GM10266 (cell line): ENCODE results near the gene NXT1.

ENCODE experiments used
- DNase-seq: peaks from one replicate; pipeline ENCODE4 v3.0.0; 2012; ENCODE audit errors: extremely low spot score
- TF ChIP-seq, protein P1 (sequence below): IDR thresholded peaks from 2 replicates; pipeline ENCODE4 v1.5.1; 2012; ENCODE audit warnings: mild to moderate bottlenecking, low read depth; ENCODE audit not compliant: control insufficient read depth, insufficient read depth; ENCODE audit errors: missing control alignments

NXT1 gene

DNA sequence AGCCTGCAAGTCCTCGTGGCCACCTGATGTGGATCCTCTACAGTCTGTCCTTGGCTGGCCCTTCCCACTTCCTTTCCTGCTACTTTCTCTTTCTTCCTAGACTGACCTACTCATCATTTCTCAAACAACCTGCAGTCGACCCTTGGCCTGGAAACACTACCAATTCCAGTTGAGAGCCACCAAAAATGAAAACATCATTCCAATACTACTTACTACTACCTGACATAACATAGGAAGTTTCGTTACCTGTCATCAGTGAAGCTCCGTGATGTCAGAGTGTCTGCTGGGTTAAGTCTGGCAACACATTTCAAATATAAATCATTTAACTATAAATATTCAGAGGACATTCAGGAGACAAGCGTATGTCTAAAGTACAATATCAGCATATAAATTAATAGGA, 25.2 kb downstream of the NXT1 start:
- no peak for DNase-seq
- TF ChIP-seq, protein P1, sequence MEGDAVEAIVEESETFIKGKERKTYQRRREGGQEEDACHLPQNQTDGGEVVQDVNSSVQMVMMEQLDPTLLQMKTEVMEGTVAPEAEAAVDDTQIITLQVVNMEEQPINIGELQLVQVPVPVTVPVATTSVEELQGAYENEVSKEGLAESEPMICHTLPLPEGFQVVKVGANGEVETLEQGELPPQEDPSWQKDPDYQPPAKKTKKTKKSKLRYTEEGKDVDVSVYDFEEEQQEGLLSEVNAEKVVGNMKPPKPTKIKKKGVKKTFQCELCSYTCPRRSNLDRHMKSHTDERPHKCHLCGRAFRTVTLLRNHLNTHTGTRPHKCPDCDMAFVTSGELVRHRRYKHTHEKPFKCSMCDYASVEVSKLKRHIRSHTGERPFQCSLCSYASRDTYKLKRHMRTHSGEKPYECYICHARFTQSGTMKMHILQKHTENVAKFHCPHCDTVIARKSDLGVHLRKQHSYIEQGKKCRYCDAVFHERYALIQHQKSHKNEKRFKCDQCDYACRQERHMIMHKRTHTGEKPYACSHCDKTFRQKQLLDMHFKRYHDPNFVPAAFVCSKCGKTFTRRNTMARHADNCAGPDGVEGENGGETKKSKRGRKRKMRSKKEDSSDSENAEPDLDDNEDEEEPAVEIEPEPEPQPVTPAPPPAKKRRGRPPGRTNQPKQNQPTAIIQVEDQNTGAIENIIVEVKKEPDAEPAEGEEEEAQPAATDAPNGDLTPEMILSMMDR = no peak

DNA sequence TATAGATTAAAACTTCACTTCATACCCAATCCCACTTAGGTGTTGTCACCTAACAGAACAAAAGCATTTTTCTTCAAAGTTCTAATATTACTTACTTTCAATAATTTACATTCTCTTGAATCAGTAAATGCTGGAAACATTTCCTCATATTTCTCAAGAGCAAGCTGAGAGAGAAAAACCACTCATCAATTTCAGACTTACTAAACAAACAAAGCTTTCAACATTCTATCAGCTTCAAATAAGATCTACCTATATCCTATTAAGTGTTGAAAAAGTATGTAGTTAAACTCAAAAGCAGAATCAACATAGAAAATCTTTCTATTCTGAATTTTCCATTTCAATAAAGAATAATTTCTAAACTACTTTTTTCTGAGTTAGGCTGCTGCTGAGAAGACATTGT, 29.2 kb downstream of the NXT1 start:
- DNase-seq = no peak
- TF ChIP-seq, protein P1 = no peak

DNA sequence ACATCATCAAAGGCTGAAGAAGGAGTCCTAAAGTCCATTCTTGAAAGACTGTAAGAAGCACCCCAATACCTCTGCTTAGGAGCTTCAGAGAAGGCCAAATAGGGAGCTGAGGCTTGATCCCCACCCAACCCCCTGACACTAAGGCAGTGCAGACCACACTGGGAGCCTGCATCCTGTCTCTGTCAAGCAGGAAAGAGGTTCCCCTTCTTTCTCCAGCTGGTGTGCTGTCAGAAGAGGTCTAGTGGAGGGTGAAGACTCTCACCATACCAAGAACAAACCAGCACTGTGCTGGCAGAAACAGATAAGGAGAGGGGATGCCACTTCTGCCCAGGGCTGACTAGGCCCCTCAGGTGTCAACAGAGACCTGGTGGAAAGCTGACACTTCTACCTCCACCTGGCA, 31.3 kb downstream of the NXT1 start:
- DNase-seq = no peak

DNA sequence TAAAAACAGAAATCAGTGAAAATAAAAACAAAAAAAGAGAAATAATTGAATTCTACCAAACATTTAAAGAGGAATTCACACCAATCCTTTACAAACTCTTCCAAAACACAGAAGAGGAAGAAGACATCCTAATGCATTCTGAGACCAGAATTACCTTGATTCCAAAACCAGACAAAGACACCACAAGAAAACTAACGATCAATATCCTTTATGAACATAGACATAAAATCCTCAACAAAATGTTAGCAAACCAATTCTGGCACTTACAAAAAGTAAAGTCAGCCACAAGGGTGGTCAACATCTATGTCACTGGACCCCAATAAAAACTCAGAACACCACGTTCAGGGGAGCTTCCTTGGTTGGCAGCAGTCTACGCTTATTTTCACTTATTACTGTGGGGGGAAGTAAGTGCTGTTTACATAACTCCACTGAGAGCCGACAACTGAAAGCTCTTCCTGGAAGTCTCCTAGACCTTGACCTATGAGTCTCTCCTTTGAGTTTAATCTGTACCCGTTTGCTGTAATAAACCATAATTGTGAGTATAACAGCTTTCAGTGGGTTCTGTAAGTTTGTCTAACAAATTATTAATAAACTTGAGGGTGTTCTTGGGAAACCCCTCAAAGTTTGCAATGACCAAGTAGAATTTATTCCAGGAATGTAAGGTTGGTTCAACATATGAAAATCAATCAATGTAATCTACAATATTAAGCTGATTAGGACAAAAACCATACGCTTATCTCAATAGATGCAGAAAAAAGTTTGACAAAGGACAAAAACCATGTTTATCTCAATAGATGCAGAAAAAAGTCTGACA, 35.9 kb downstream of the NXT1 start:
- TF ChIP-seq, protein P1 = no peak
- DNase-seq = no peak

More for the DNA sequence above, 31.3 kb downstream of the NXT1 start:
- TF ChIP-seq, protein P1 = no peak

DNA sequence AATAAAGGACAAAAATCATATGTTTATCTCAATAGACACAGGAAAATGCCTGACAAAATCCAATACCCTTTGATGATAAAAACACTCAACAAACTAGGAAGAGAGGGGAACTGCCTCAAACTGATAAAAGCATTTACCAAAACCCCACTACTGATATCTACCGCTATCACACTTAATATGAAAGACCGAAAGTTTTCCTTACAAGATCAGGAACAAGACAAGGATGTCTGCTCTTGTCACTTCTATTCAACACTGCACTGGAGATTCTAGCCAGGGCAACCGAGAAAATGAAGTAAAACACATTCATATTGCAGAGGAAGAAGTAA, 36.5 kb downstream of the NXT1 start:
- TF ChIP-seq, protein P1 = no peak
- DNase-seq = no peak

DNA sequence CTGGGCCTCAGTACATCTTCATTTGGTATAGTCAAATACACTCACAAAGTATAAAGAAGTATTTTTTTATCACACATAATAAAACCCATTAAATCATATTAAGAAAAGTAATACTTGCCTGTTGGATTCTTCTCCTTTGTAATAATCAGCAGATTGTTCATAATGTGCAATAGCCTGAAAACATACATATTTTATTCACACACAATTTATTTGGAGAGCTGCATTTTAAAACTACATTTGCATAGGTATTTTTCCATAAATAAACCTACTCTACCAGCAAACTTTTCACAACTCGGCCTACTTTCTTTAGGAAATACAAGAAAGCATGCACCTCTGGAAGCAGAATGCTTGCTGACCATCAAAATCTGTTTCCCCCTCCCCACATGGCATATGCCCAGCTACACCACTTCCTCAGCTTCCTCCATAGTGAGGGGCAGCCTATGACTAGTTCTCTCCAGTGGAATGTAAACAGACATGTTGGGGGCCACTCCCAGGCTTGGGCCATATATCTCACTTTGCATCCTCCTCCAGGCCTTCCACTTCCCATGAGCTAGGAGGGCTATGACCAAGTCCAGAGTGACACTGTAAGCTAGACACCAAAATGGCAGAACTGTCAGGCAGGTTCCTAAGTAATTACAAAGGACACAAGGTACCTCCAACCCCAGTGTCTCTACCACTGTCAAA, 39.6 kb downstream of the NXT1 start:
- TF ChIP-seq, protein P1 = no peak
- no peak for DNase-seq

DNA sequence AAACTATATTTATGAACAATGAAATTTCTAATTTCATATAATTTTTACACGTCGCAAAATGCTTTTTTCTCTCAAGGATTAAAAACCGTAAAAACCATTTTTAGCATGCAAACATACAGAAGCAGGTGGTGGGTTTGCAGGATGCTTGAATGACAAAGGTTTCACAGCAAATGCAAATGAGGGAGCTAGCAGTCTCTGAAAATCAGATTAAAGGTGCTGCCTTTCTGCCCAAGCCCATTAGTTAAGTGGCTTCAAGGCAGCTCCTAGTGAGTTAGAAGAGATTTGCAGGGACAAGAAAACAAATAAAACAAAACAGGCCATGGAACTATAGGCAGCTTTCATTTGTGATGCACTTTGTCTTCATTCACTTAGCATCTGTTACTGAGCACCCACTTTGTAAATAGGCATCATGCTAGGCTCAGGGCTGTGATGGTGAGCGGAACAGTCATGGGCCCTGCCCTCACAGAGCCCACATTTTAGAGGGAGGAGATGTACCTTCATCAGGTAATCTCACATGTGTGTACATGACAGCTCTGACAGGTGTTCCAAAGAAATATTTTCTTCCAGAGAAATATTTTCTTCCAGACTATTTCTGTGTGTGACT, 41.2 kb downstream of the NXT1 start:
- DNase-seq = no peak
- TF ChIP-seq, protein P1 = no peak
